Stimulated activated CD8-positive, alpha-beta memory T cell treated with anti-CD3 and anti-CD28 coated beads, Interleukin-7, amount 100 ng/mL, for 24 hours (primary cell): ENCODE measurements around the gene PRKN.

Experiments used
- DNase-seq: peaks from one replicate; pipeline ENCODE4 v3.0.0-alpha.2; 2020; ENCODE audit warnings: low read depth

PRKN gene

GRCh38 chr6:162674452-162674851 is 53.1 kb downstream of the PRKN start:
- DNase-seq = no peak

GRCh38 chr6:162671580-162672165 is 55.9 kb downstream of the PRKN start:
- no peak for DNase-seq

- no peak for DNase-seq
Measured at GRCh38 chr6:162670345-162670744, 57.2 kb downstream of the PRKN start.

- DNase-seq = no peak
Measured at GRCh38 chr6:162666246-162666645, 61.3 kb downstream of the PRKN start.

GRCh38 chr6:162653808-162654207 is 73.8 kb downstream of the PRKN start:
- no peak for DNase-seq

GRCh38 chr6:162651505-162651904 is 76.1 kb downstream of the PRKN start:
- DNase-seq = no peak

GRCh38 chr6:162649271-162649670 is 78.3 kb downstream of the PRKN start:
- DNase-seq = no peak

- no peak for DNase-seq
Measured at GRCh38 chr6:162644153-162644552, 83.4 kb downstream of the PRKN start.

GRCh38 chr6:162640756-162641155 is 86.8 kb downstream of the PRKN start:
- DNase-seq = no peak

- DNase-seq = no peak
Measured at GRCh38 chr6:162639951-162640350, 87.6 kb downstream of the PRKN start.

GRCh38 chr6:162638931-162639574 is 88.5 kb downstream of the PRKN start:
- no peak for DNase-seq

GRCh38 chr6:162637317-162637716 is 90.2 kb downstream of the PRKN start:
- no peak for DNase-seq

- no peak for DNase-seq
Measured at GRCh38 chr6:162636167-162636566, 91.4 kb downstream of the PRKN start.

GRCh38 chr6:162631546-162631945 is 96.0 kb downstream of the PRKN start:
- no peak for DNase-seq

GRCh38 chr6:162630069-162630468 is 97.5 kb downstream of the PRKN start:
- no peak for DNase-seq

- no peak for DNase-seq
Measured at GRCh38 chr6:162627825-162628224, 99.7 kb downstream of the PRKN start.

GRCh38 chr6:162627362-162627761 is 100.2 kb downstream of the PRKN start:
- no peak for DNase-seq

- DNase-seq = no peak
Measured at GRCh38 chr6:162626869-162627268, 100.7 kb downstream of the PRKN start.

- no peak for DNase-seq
Measured at GRCh38 chr6:162625846-162626540, 101.6 kb downstream of the PRKN start.

GRCh38 chr6:162622572-162622971 is 105.0 kb downstream of the PRKN start:
- no peak for DNase-seq

- no peak for DNase-seq
Measured at GRCh38 chr6:162621246-162621645, 106.3 kb downstream of the PRKN start.

GRCh38 chr6:162620073-162620472 is 107.5 kb downstream of the PRKN start:
- DNase-seq = no peak

- DNase-seq = no peak
Measured at GRCh38 chr6:162618448-162619002, 109.0 kb downstream of the PRKN start.
